GM12891 (cell line): ENCODE data around the gene RNFT2.

Experiments used
- PAX5 ChIP-seq: IDR thresholded peaks from 2 replicates; pipeline ENCODE4 v1.6.1; 2011; ENCODE audit warnings: low read length, moderate library complexity, mild to moderate bottlenecking; ENCODE audit not compliant: insufficient read depth, severe bottlenecking
- POLR2A ChIP-seq: IDR thresholded peaks from 2 replicates; pipeline ENCODE4 v1.6.1; 2011; ENCODE audit warnings: low read depth, low read length, control low read depth
- POLR2AphosphoS5 ChIP-seq: IDR thresholded peaks from 2 replicates; pipeline ENCODE4 v1.6.1; 2011; ENCODE audit warnings: low read depth, low read length, control low read depth
- POU2F2 ChIP-seq: IDR thresholded peaks from 2 replicates; pipeline ENCODE4 v1.6.1; 2011; ENCODE audit warnings: low read depth, mild to moderate bottlenecking, control low read depth, low read length, moderate library complexity
- SPI1 ChIP-seq: IDR thresholded peaks from 2 replicates; pipeline ENCODE4 v1.6.1; 2011; ENCODE audit warnings: low read depth, low read length, control low read depth
- TAF1 ChIP-seq: IDR thresholded peaks from 2 replicates; pipeline ENCODE4 v1.6.1; 2011; ENCODE audit warnings: low read depth, low read length, control low read depth

GRCh38 chr12:116881877-116882507, 143.9 kb downstream of the RNFT2 start:
- TF ChIP-seq POLR2AphosphoS5 (no peak), POLR2A (no peak), POU2F2 (no peak), TAF1 (no peak), SPI1 (no peak), PAX5 (no peak)
